H1 (cell line): ENCODE measurements around the gene GPR35. TPM values are rescaled to one million over a fixed set of nuclear protein-coding genes. Genes with fewer than 3 reads are reported as not detected.

ENCODE experiments used
- CTCF ChIA-PET: fragments of 300-600 bp; sonication (Branson Sonifier 250); formaldehyde crosslinking; loops from one replicate; lab custom pipeline; 2021; ENCODE audit not compliant: partially characterized antibody; lab: Charles Lee
- POLR2A ChIA-PET: fragments of 300-600 bp; sonication (Branson Sonifier 250); formaldehyde crosslinking; loops from one replicate; lab custom pipeline; 2021; ENCODE audit warnings: inconsistent platforms; ENCODE audit not compliant: partially characterized antibody; lab: Charles Lee
- DNase-seq, 2 experiments: peaks; one replicate each; pipeline versions ENCODE4 v3.0.0 to v3.0.0-alpha.2; 2010 to 2022; ENCODE audit warnings: low spot score in 2 of 2, low read depth in 1 of 2, mixed read lengths in 1 of 2
- FAIRE-seq: peaks from 2 replicates; lab custom pipeline; 2011; peaks lifted over from hg19 to GRCh38; lab: Jason Lieb, UNC
- H2AFZ ChIP-seq: 2 replicates; pipeline ENCODE4 v1.8.1; 2012; ENCODE audit warnings: low read length, inconsistent platforms
- H2AK5ac ChIP-seq: 2 replicates; pipeline ENCODE4 v1.6.1; 2013; ENCODE audit warnings: low read depth, low read length
- H2BK120ac ChIP-seq: replicated peaks from 2 replicates; pipeline ENCODE3; 2013; ENCODE audit warnings: low read depth, low read length, inconsistent platforms
- H2BK12ac ChIP-seq: 2 replicates; pipeline ENCODE4 v1.6.1; 2013; ENCODE audit warnings: low read depth, low read length
- H2BK15ac ChIP-seq: 2 replicates; pipeline ENCODE4 v1.6.1; 2013; ENCODE audit warnings: low read length
- H2BK20ac ChIP-seq: 2 replicates; pipeline ENCODE4 v1.6.1; 2013; ENCODE audit warnings: low read length
- H2BK5ac ChIP-seq: 2 replicates; pipeline ENCODE4 v1.6.1; 2013; ENCODE audit warnings: low read depth, low read length
- H3K14ac ChIP-seq: 2 replicates; pipeline ENCODE4 v1.6.1; 2013; ENCODE audit warnings: inconsistent platforms; ENCODE audit not compliant: insufficient read length
- H3K18ac ChIP-seq: 2 replicates; pipeline ENCODE4 v1.6.1; 2013; ENCODE audit warnings: low read length; ENCODE audit errors: extremely low read depth
- H3K23ac ChIP-seq: 2 replicates; pipeline ENCODE4 v1.6.1; 2013; ENCODE audit warnings: inconsistent platforms; ENCODE audit not compliant: insufficient read length
- H3K23me2 ChIP-seq: 2 replicates; pipeline ENCODE4 v1.6.1; 2013; ENCODE audit warnings: low read depth, low read length
- H3K27ac ChIP-seq: 2 replicates; pipeline ENCODE4 v1.6.1; 2011; ENCODE audit warnings: low read depth, low read length, inconsistent platforms
- H3K27me3 ChIP-seq, 4 experiments: replicated peaks in 1 of 4; 1 replicate in 1 of 4; 2 replicates in 3 of 4; pipeline versions ENCODE4 v1.6.1 to v1.8.1; 2011 to 2013; ENCODE audit warnings: low read length in 3 of 4, mild to moderate bottlenecking in 3 of 4, inconsistent platforms in 2 of 4, mixed read lengths in 2 of 4, moderate library complexity in 1 of 4; ENCODE audit not compliant: control insufficient read depth in 3 of 4, insufficient read depth in 3 of 4; ENCODE audit errors: extremely low read depth in 1 of 4
- H3K36me3 ChIP-seq, 4 experiments: 2 replicates each; pipeline versions ENCODE4 v1.6.1 to v1.8.1; 2011 to 2013; ENCODE audit warnings: mild to moderate bottlenecking in 4 of 4, low read length in 3 of 4, moderate library complexity in 2 of 4, control low read depth in 1 of 4, inconsistent platforms in 1 of 4; ENCODE audit not compliant: insufficient read depth in 4 of 4, control insufficient read depth in 2 of 4
- H3K4ac ChIP-seq: replicated peaks from 2 replicates; pipeline ENCODE3; 2013; ENCODE audit warnings: low read length, low read depth, mixed read lengths, inconsistent platforms; ENCODE audit not compliant: insufficient read length
- H3K4me1 ChIP-seq, 4 experiments: replicated peaks in 1 of 4; 1 replicate in 1 of 4; 2 replicates in 3 of 4; pipeline versions ENCODE4 v1.6.1 to v1.8.1; 2011 to 2013; ENCODE audit warnings: low read length in 3 of 4, inconsistent platforms in 2 of 4, mixed read lengths in 1 of 4; ENCODE audit not compliant: insufficient read depth in 4 of 4, control insufficient read depth in 3 of 4
- H3K4me2 ChIP-seq, 2 experiments: 2 replicates each; pipeline versions ENCODE4 v1.6.1 to v1.8.1; 2011 to 2013; ENCODE audit warnings: low read depth in 2 of 2, low read length in 2 of 2, control low read depth in 1 of 2, inconsistent platforms in 1 of 2, mild to moderate bottlenecking in 1 of 2; ENCODE audit not compliant: insufficient read depth in 1 of 2
- H3K4me3 ChIP-seq, 4 experiments: fragments of 200-600, 300-600 bp in 1 of 4; sonication (generic), shearing (Covaris generic), sonication (Bioruptor Twin) in 1 of 4; 2 replicates each; pipeline versions ENCODE4 v1.5.1 to v1.8.1; 2011 to 2016; ENCODE audit warnings: low read length in 4 of 4, low read depth in 3 of 4, control low read depth in 2 of 4, inconsistent platforms in 2 of 4, mild to moderate bottlenecking in 2 of 4, mixed read lengths in 1 of 4, moderate library complexity in 1 of 4; ENCODE audit not compliant: insufficient read depth in 2 of 4; ENCODE audit errors: extremely low read depth in 1 of 4
- H3K56ac ChIP-seq: replicated peaks from 2 replicates; pipeline ENCODE3; 2013; ENCODE audit warnings: low read depth, mild to moderate bottlenecking, mixed read lengths, low read length, inconsistent platforms; ENCODE audit not compliant: insufficient read length
- H3K79me1 ChIP-seq: 2 replicates; pipeline ENCODE4 v1.6.1; 2013; ENCODE audit warnings: low read depth, low read length, control low read depth
- H3K79me2 ChIP-seq, 2 experiments: 2 replicates each; pipeline versions ENCODE4 v1.6.1 to v1.8.1; 2012 to 2013; ENCODE audit warnings: low read length in 2 of 2, mild to moderate bottlenecking in 2 of 2, inconsistent platforms in 1 of 2; ENCODE audit not compliant: insufficient read depth in 2 of 2, control insufficient read depth in 1 of 2
- H3K9ac ChIP-seq, 4 experiments: replicated peaks in 1 of 4; 1 replicate in 1 of 4; 2 replicates in 3 of 4; pipeline versions ENCODE4 v1.6.1 to v1.8.1; 2011 to 2013; ENCODE audit warnings: low read depth in 3 of 4, low read length in 3 of 4, control low read depth in 2 of 4, mild to moderate bottlenecking in 2 of 4, moderate library complexity in 2 of 4, inconsistent platforms in 1 of 4; ENCODE audit errors: extremely low read depth in 1 of 4
- H3K9me3 ChIP-seq, 2 experiments: 2 replicates each; pipeline versions ENCODE4 v1.6.1 to v1.8.1; 2012 to 2013; ENCODE audit warnings: mild to moderate bottlenecking in 2 of 2, moderate library complexity in 2 of 2, control low read depth in 1 of 2, inconsistent platforms in 1 of 2, low read depth in 1 of 2, low read length in 1 of 2, mixed read lengths in 1 of 2; ENCODE audit not compliant: insufficient read depth in 2 of 2
- H4K20me1 ChIP-seq, 2 experiments: replicated peaks in 1 of 2; 2 replicates each; pipeline versions ENCODE3 to v1.8.1; 2011 to 2013; ENCODE audit warnings: inconsistent platforms in 2 of 2, low read length in 2 of 2, mild to moderate bottlenecking in 1 of 2; ENCODE audit not compliant: insufficient read depth in 2 of 2, control insufficient read depth in 1 of 2
- H4K5ac ChIP-seq: 2 replicates; pipeline ENCODE4 v1.6.1; 2013; ENCODE audit warnings: low read length, low read depth, mixed read lengths, inconsistent platforms; ENCODE audit not compliant: insufficient read length
- H4K8ac ChIP-seq: 2 replicates; pipeline ENCODE4 v1.8.0; 2013; ENCODE audit warnings: mild to moderate bottlenecking, moderate library complexity, low read length, inconsistent platforms; ENCODE audit not compliant: insufficient read depth; ENCODE audit errors: extremely low read depth
- H4K91ac ChIP-seq: replicated peaks from 2 replicates; pipeline ENCODE3; 2013; ENCODE audit warnings: low read length, mixed read lengths, inconsistent platforms; ENCODE audit not compliant: insufficient read length
- CBX8 ChIP-seq: fragments of 300-800, 300-1000 bp; sonication (generic); IDR thresholded peaks from 2 replicates; pipeline ENCODE4 v1.7.1; 2016; ENCODE audit warnings: low read depth, low read length, borderline replicate concordance
- HDAC6 ChIP-seq: IDR thresholded peaks from one replicate; pipeline ENCODE4 v1.7.1; 2012; ENCODE audit warnings: low read depth, mild to moderate bottlenecking, inconsistent platforms, low read length, moderate library complexity
- NANOG ChIP-seq: IDR thresholded peaks from 2 replicates; pipeline ENCODE4 v1.6.1; 2011; ENCODE audit warnings: low read length, low read depth, mild to moderate bottlenecking, inconsistent platforms; ENCODE audit not compliant: insufficient read depth, poor library complexity, severe bottlenecking
- RBBP5 ChIP-seq: IDR thresholded peaks from 2 replicates; pipeline ENCODE4 v1.7.1; 2012; ENCODE audit warnings: low read depth, mild to moderate bottlenecking, inconsistent platforms, low read length, moderate library complexity, borderline replicate concordance
- TAF1 ChIP-seq: IDR thresholded peaks from 2 replicates; pipeline ENCODE4 v1.6.1; 2011; ENCODE audit warnings: mild to moderate bottlenecking, low read depth, low read length
- WGBS, 2 experiments: shearing (Covaris generic) in 1 of 2; methylation state at CpG; one replicate each; pipeline versions ENCODE4 v1.1.6 to v1.1.7; 2013 to 2015; ENCODE audit warnings: low lambda C conversion rate in 2 of 2, mixed read lengths in 2 of 2, inconsistent platforms in 1 of 2, low coverage in 1 of 2, missing lambda C conversion rate in 1 of 2; ENCODE audit not compliant: insufficient replicate concordance in 2 of 2, insufficient coverage in 1 of 2, insufficient read length in 1 of 2; ENCODE audit errors: extremely low coverage in 1 of 2, missing lambda C conversion rate in 1 of 2; 5-methylcytosine and 5-hydroxymethylcytosine counted together
- polyA plus RNA-seq, 7 experiments: library from polyadenylated mRNA; depleted of rRNA in 3 of 7; stranded (reverse) in 5 of 7; unstranded in 2 of 7; fragments of >200 nt in 5 of 7; fragments of 200-250 nt in 2 of 7; gene quantifications; 1 replicate in 5 of 7; 2 replicates in 1 of 7; 4 replicates in 1 of 7; pipeline versions ENCODE4 v1.2.1 to v1.2.3, GENCODE V29; 2011 to 2013; ENCODE audit warnings: missing spikeins in 2 of 7, mixed read lengths in 2 of 7
- total RNA-seq: library from RNA; stranded (reverse); fragmentation: NEBNext Ultra II Directional; extraction: Animal tissue kit (Norgen Biotek cat#: 25700); gene quantifications from 2 replicates; pipeline ENCODE4 v1.2.1, GENCODE V29; 2021
- TF ChIP-seq, protein P1 (sequence below): IDR thresholded peaks from 2 replicates; pipeline ENCODE4 v1.6.1; 2012; ENCODE audit warnings: inconsistent platforms
- TF ChIP-seq, protein P2 (sequence below): IDR thresholded peaks from 2 replicates; pipeline ENCODE4 v1.6.1; 2012; ENCODE audit warnings: low read length, inconsistent platforms
- TF ChIP-seq, protein P3 (sequence below): IDR thresholded peaks from 2 replicates; pipeline ENCODE4 v1.6.1; 2011; ENCODE audit warnings: low read depth, mild to moderate bottlenecking, low read length; ENCODE audit not compliant: insufficient read depth

The GPR35 gene
- total and polyA plus RNA-seq, 2 of the 8 experiments (the other 6 are each of a cell fraction or from before 2014, with no cell fraction given): 0.47 TPM; not detected in 1

DNA sequence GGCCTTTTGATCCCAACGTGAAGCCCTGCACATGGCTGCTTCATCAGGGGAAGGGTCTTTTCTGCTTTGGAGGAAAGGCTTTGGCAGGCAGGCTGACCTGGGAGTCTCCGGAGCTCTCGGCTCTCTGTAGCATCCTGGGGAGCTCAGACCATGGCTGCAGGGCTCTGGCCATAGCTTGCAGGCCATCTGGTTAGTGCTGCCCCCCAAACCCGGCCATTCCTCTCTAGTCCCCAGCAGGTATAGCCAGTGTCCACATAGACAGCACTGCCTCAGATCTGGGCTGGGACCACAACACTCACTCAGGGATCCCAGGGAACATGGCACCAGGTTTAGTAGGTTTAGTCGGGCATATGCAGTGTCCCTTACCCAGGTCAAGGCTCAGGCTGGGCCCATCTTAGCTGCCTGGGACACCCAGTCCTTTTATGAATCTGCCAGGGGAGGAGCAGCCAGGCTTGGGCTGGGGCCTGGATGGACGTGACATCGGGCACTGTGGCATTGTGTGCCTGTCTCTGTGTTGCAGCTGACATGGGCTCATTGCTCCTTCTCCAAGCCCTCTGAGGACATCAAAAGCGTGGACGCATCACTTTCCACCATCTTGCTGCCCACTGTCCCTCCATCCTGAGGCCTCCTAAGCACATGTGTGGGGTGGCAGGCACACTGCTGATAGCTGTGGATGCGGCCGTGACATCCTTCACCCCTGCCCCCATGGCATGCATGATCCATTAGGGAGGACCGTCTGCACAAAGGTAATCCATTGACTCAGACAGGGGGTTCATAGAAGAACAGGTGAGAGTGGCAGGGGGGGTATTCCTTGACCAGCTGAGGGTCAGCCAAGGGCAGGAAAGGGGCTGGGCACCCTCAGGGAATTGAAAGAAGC is 19.2 kb upstream of the GPR35 start:
- Histone ChIP-seq H3K27me3 (0 out of 7 replicates have a peak, but pooled peaks cover 0 to 2% (median 0%) of the 10 kb centered on the region in 4 experiments), H2BK120ac (no peak overlapping the region), H3K9me3 (no peaks in the 10 kb centered on the region), H3K23me2 (no peaks in the 10 kb centered on the region), H3K4me2 (no peak overlapping the region), H3K56ac (no peak overlapping the region), H3K27ac (no peak overlapping the region), H4K5ac (no peak overlapping the region), H3K9ac (no peak overlapping the region), H2BK15ac (no peak overlapping the region), H3K36me3 (no peaks in the 10 kb centered on the region), H2AK5ac (no peak overlapping the region), H3K14ac (no peak overlapping the region), H4K91ac (no peak overlapping the region), H3K23ac (no peak overlapping the region), H4K20me1 (peaks cover 0 to 4% of the 10 kb centered on the region in 2 experiments), H3K18ac (no peak overlapping the region), H2BK12ac (no peak overlapping the region), H3K79me2 (no peaks in the 10 kb centered on the region), H4K8ac (no peak overlapping the region), H2BK20ac (no peak overlapping the region), H3K4ac (no peak overlapping the region), H3K4me3 (no peak overlapping the region), H2BK5ac (no peak overlapping the region), H3K4me1 (no peaks in the 10 kb centered on the region), H2AFZ (no peak overlapping the region), H3K79me1 (no peaks in the 10 kb centered on the region)
- DNase-seq (no peak), FAIRE-seq (no peak)
- ChIA-PET CTCF (interaction anchor here (0.6 to 1.7 kb wide), 5 partner anchors 9 to 145 kb away, joined by 3 to 5 read pairs (median 3); no protein-coding TSS in a partner anchor), POLR2A (no interaction called here)
- WGBS, 2 experiments: 83% methylated on average over 12 of the region's 12 CpGs; no CpG with 5 or more reads in 1 of the 2 experiments
- TF ChIP-seq TAF1 (no peak), NANOG (no peak), RBBP5 (no peak), HDAC6 (no peak), CBX8 (no peak)
- TF ChIP-seq, protein P1, sequence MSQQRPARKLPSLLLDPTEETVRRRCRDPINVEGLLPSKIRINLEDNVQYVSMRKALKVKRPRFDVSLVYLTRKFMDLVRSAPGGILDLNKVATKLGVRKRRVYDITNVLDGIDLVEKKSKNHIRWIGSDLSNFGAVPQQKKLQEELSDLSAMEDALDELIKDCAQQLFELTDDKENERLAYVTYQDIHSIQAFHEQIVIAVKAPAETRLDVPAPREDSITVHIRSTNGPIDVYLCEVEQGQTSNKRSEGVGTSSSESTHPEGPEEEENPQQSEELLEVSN: no peak
- TF ChIP-seq, protein P2, sequence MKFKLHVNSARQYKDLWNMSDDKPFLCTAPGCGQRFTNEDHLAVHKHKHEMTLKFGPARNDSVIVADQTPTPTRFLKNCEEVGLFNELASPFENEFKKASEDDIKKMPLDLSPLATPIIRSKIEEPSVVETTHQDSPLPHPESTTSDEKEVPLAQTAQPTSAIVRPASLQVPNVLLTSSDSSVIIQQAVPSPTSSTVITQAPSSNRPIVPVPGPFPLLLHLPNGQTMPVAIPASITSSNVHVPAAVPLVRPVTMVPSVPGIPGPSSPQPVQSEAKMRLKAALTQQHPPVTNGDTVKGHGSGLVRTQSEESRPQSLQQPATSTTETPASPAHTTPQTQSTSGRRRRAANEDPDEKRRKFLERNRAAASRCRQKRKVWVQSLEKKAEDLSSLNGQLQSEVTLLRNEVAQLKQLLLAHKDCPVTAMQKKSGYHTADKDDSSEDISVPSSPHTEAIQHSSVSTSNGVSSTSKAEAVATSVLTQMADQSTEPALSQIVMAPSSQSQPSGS: no peak
- TF ChIP-seq, protein P3, sequence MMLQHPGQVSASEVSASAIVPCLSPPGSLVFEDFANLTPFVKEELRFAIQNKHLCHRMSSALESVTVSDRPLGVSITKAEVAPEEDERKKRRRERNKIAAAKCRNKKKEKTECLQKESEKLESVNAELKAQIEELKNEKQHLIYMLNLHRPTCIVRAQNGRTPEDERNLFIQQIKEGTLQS: no peak
